Trophoblast cell (in vitro differentiated cells and primary cell): ENCODE data around the gene UHMK1.
"Not testable (repeated sequence)": the region's sequence is repeated elsewhere in the genome, so short reads cannot be mapped to it uniquely, and the experiment has no call there.

Source experiments
- DNase-seq, 2 donors: peaks; one replicate each; pipeline ENCODE4 v3.0.0-alpha.2; 2016
- H2AFZ ChIP-seq: 2 replicates; pipeline ENCODE4 v1.6.1; 2013; ENCODE audit warnings: low read length, moderate library complexity, mild to moderate bottlenecking; ENCODE audit not compliant: insufficient read depth, poor library complexity
- H2AK5ac ChIP-seq: 2 replicates; pipeline ENCODE4 v1.6.1; 2013; ENCODE audit warnings: mild to moderate bottlenecking, low read length
- H2BK120ac ChIP-seq: 2 replicates; pipeline ENCODE4 v1.6.1; 2013; ENCODE audit warnings: low read length, mild to moderate bottlenecking, moderate library complexity; ENCODE audit not compliant: insufficient read depth, poor library complexity
- H2BK12ac ChIP-seq: 2 replicates; pipeline ENCODE4 v1.6.1; 2013; ENCODE audit warnings: mild to moderate bottlenecking, low read length, moderate library complexity
- H2BK5ac ChIP-seq: 2 replicates; pipeline ENCODE4 v1.6.1; 2013; ENCODE audit warnings: low read length, low read depth, moderate library complexity, mild to moderate bottlenecking; ENCODE audit not compliant: poor library complexity
- H3K14ac ChIP-seq: 2 replicates; pipeline ENCODE4 v1.6.1; 2013; ENCODE audit warnings: mild to moderate bottlenecking, low read length
- H3K18ac ChIP-seq: 2 replicates; pipeline ENCODE4 v1.6.1; 2013; ENCODE audit warnings: mild to moderate bottlenecking, low read length
- H3K23ac ChIP-seq: 2 replicates; pipeline ENCODE4 v1.6.1; 2013; ENCODE audit warnings: low read length
- H3K27ac ChIP-seq: 2 replicates; pipeline ENCODE4 v1.5.1; 2013; ENCODE audit warnings: low read depth, mild to moderate bottlenecking, inconsistent platforms, low read length, moderate library complexity
- H3K27me3 ChIP-seq: 2 replicates; pipeline ENCODE4 v1.6.1; 2013; ENCODE audit warnings: inconsistent platforms, mild to moderate bottlenecking, low read length, moderate library complexity; ENCODE audit not compliant: insufficient read depth
- H3K36me3 ChIP-seq, 2 experiments: 1 replicate in 1 of 2; 2 replicates in 1 of 2; pipeline ENCODE4 v1.6.1; 2013; ENCODE audit warnings: low read length in 2 of 2, mild to moderate bottlenecking in 2 of 2, moderate library complexity in 1 of 2; ENCODE audit not compliant: insufficient read depth in 2 of 2, control insufficient read depth in 1 of 2
- H3K4ac ChIP-seq: 2 replicates; pipeline ENCODE4 v1.6.1; 2013; ENCODE audit warnings: low read depth, mild to moderate bottlenecking, low read length, moderate library complexity
- H3K4me1 ChIP-seq, 2 experiments: 1 replicate in 1 of 2; 2 replicates in 1 of 2; pipeline ENCODE4 v1.6.1; 2013; ENCODE audit warnings: low read length in 2 of 2, mild to moderate bottlenecking in 2 of 2, moderate library complexity in 1 of 2; ENCODE audit not compliant: insufficient read depth in 2 of 2, control insufficient read depth in 1 of 2
- H3K4me2 ChIP-seq: 2 replicates; pipeline ENCODE4 v1.6.1; 2013; ENCODE audit warnings: inconsistent platforms, mild to moderate bottlenecking, low read length, moderate library complexity
- H3K4me3 ChIP-seq: 2 replicates; pipeline ENCODE4 v1.5.1; 2013; ENCODE audit warnings: mild to moderate bottlenecking, low read depth, low read length, inconsistent platforms
- H3K79me1 ChIP-seq: one replicate; pipeline ENCODE4 v1.6.1; 2013; ENCODE audit warnings: low read length
- H3K79me2 ChIP-seq: 2 replicates; pipeline ENCODE4 v1.6.1; 2013; ENCODE audit warnings: low read length, mild to moderate bottlenecking; ENCODE audit not compliant: control insufficient read depth, insufficient read depth, poor library complexity
- H3K9ac ChIP-seq: 2 replicates; pipeline ENCODE4 v1.6.1; 2013; ENCODE audit warnings: mild to moderate bottlenecking, low read length
- H3K9me3 ChIP-seq: 2 replicates; pipeline ENCODE4 v1.6.1; 2013; ENCODE audit warnings: low read depth, mild to moderate bottlenecking, control low read depth, inconsistent platforms, low read length; ENCODE audit not compliant: insufficient read depth
- H4K12ac ChIP-seq: 2 replicates; pipeline ENCODE4 v1.6.1; 2013; ENCODE audit warnings: low read depth, mild to moderate bottlenecking, low read length, moderate library complexity
- H4K8ac ChIP-seq: 2 replicates; pipeline ENCODE4 v1.6.1; 2013; ENCODE audit warnings: low read depth, mild to moderate bottlenecking, low read length, moderate library complexity
- H4K91ac ChIP-seq: one replicate; pipeline ENCODE4 v1.6.1; 2013; ENCODE audit warnings: low read depth, mild to moderate bottlenecking, low read length, moderate library complexity
- WGBS: extraction: QIAGEN DNeasy Blood & Tissue Kit; methylation state at CpG from one replicate; pipeline ENCODE4 v1.1.7; 2013; ENCODE audit warnings: missing lambda C conversion rate; ENCODE audit not compliant: insufficient read length, insufficient coverage; ENCODE audit errors: extremely low coverage; 5-methylcytosine and 5-hydroxymethylcytosine counted together

UHMK1 gene

DNA sequence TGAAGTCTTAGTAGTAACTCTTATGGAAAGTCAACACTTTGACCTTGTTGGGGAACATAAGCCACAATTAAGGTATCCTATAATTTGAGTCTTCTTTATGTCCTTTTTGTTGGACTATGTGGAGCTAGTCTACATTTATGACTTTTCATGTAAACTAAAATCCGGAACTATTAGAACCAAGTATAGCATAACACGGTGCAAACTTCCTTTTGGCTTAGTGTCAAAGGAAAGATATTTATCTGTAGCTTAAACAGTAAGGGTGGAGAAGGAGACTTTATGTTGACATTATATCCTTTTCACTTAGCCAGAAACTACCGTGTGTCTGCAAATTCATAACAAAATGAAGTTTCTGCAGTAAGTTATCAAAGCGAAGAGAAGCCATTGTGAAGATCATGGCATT is 71.2 kb downstream of the UHMK1 start:
- no peak overlapping the region for H2BK12ac ChIP-seq
- H3K79me2 ChIP-seq, result no peaks in the 10 kb centered on the region
- no peak overlapping the region for H3K18ac ChIP-seq
- H2BK5ac ChIP-seq, result no peak overlapping the region
- no peak overlapping the region for H3K23ac ChIP-seq
- H2AFZ ChIP-seq, result no peak overlapping the region
- no CpG with 5 or more reads among the region's 4 CpGs for WGBS
- H3K27ac ChIP-seq, result no peak overlapping the region
- H3K9ac ChIP-seq, result no peak overlapping the region
- no peak overlapping the region for H2BK120ac ChIP-seq
- H3K36me3 ChIP-seq, result peaks cover 8 to 12% of the 10 kb centered on the region in 2 experiments
- H4K91ac ChIP-seq, result no peak overlapping the region
- H3K4ac ChIP-seq, result no peak overlapping the region
- H3K14ac ChIP-seq, result no peak overlapping the region
- no peak overlapping the region for H2AK5ac ChIP-seq
- H4K12ac ChIP-seq, result no peak overlapping the region
- no peak overlapping the region for H3K4me3 ChIP-seq
- H3K79me1 ChIP-seq, result no peaks in the 10 kb centered on the region
- DNase-seq, result no peak
- H3K4me2 ChIP-seq, result no peak overlapping the region
- no peaks in the 10 kb centered on the region for H3K27me3 ChIP-seq
- H4K8ac ChIP-seq, result no peak overlapping the region
- H3K4me1 ChIP-seq, result peaks cover 0 to 2% of the 10 kb centered on the region in 2 experiments
- no peaks in the 10 kb centered on the region for H3K9me3 ChIP-seq

DNA sequence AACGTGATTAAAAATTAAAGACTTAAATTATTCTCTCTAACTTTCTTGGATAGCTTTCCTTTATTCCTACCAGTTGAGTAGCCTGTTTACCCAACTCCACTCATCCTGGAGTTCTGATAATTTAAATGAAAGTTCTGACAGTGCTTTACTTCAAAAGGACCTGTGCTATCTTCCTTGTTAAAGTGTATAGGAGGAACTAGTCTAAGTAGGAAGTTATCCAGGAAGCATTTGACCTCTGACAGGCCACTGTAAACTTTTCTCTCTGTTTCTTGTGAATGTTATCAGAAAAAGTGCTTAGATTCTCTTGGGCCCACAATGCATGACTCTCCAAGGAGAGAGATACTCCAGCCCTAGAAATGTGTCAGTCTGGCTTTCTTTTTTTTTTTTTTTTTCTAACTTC is 73.1 kb downstream of the UHMK1 start:
- Histone ChIP-seq H3K4ac (no peak overlapping the region), H3K4me2 (no peak overlapping the region)

DNA sequence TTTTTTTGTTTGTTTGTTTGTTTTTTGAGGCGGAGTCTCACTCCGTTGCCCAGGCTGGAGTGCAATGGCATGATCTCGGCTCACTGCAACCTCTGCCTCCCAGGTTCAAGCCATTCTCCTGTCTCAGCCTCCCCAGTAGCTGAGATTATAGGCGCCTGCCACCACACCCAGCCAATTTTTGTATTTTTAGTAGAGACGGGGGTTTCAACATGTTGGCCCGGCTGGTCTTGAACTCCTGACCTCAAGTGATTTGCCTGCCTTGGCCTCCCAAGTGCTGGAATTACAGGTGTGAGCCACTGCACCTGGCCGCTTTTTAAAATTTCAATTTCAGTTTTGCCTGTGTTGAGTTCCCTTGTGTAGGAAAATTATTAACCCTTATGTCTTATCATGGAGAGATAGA is 73.5 kb downstream of the UHMK1 start:
- not testable (repeated sequence) for H3K79me2 ChIP-seq, H3K27me3 ChIP-seq, H4K12ac ChIP-seq, H3K9me3 ChIP-seq, DNase-seq, H3K14ac ChIP-seq, H3K4me3 ChIP-seq, H3K4me2 ChIP-seq, H4K91ac ChIP-seq, H3K23ac ChIP-seq, H3K4me1 ChIP-seq, H2AK5ac ChIP-seq, H2BK5ac ChIP-seq, H2BK120ac ChIP-seq, H3K9ac ChIP-seq, H2BK12ac ChIP-seq, H4K8ac ChIP-seq, H3K36me3 ChIP-seq, H3K27ac ChIP-seq, H3K18ac ChIP-seq, H3K79me1 ChIP-seq, H2AFZ ChIP-seq, H3K4ac ChIP-seq
- no CpG with 5 or more reads among the region's 7 CpGs for WGBS

More for the DNA sequence above, 73.1 kb downstream of the UHMK1 start:
- no peak overlapping the region for H3K18ac ChIP-seq
- no peaks in the 10 kb centered on the region for H3K4me1 ChIP-seq
- no peak overlapping the region for H3K14ac ChIP-seq
- H3K27me3 ChIP-seq, result no peaks in the 10 kb centered on the region
- no peak overlapping the region for H2AFZ ChIP-seq
- H2BK120ac ChIP-seq, result no peak overlapping the region
- no peak overlapping the region for H2BK5ac ChIP-seq
- H2AK5ac ChIP-seq, result no peak overlapping the region
- H3K23ac ChIP-seq, result no peak overlapping the region
- H3K9me3 ChIP-seq, result no peaks in the 10 kb centered on the region
- no peak overlapping the region for H4K91ac ChIP-seq
- H3K9ac ChIP-seq, result no peak overlapping the region
- H3K79me2 ChIP-seq, result no peaks in the 10 kb centered on the region
- no CpG with 5 or more reads among the region's 1 CpG for WGBS
- no peak for DNase-seq
- H3K79me1 ChIP-seq, result no peaks in the 10 kb centered on the region
- no peak overlapping the region for H4K8ac ChIP-seq
- H3K4me3 ChIP-seq, result no peak overlapping the region
- H3K36me3 ChIP-seq, result peaks cover 8 to 12% of the 10 kb centered on the region in 2 experiments
- no peak overlapping the region for H4K12ac ChIP-seq
- no peak overlapping the region for H2BK12ac ChIP-seq
- no peak overlapping the region for H3K27ac ChIP-seq

DNA sequence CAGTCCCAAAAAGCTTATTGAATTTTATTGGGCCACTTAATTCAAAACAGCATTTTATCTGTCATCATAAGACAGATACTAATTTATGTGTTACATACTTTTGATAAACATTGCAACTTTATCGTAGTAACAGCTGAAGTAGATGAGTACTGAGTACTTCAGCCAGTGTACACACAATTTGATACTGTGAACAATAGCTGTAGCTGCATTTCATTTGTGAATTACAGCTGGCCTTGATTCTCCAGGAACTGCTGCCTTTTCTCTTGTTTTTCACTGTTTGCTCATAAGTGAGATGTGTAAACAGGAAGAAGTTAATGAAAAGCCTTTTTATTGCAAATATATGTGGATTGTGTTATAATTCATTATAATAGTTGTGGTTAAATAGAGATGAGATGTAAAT is 74.1 kb downstream of the UHMK1 start:
- Histone ChIP-seq H3K27me3 (no peaks in the 10 kb centered on the region), H3K18ac (no peak overlapping the region), H3K4me2 (no peak overlapping the region), H3K79me2 (no peaks in the 10 kb centered on the region), H3K4me3 (no peak overlapping the region), H2BK5ac (no peak overlapping the region), H3K23ac (no peak overlapping the region), H2BK12ac (no peak overlapping the region), H3K27ac (no peak overlapping the region), H4K8ac (no peak overlapping the region), H3K4ac (no peak overlapping the region), H4K12ac (no peak overlapping the region), H2AFZ (no peak overlapping the region), H3K9ac (no peak overlapping the region), H4K91ac (no peak overlapping the region), H3K36me3 (peaks cover 6 to 7% of the 10 kb centered on the region in 2 experiments), H3K14ac (no peak overlapping the region), H2AK5ac (no peak overlapping the region), H3K9me3 (no peaks in the 10 kb centered on the region), H3K4me1 (no peaks in the 10 kb centered on the region), H2BK120ac (no peak overlapping the region), H3K79me1 (no peaks in the 10 kb centered on the region)
- no peak for DNase-seq
- WGBS, result no CpG with 5 or more reads among the region's 1 CpG
